Right lobe of liver (tissue), 6 donors: ENCODE measurements around the gene ADGRD1. TPM values are rescaled to one million over a fixed set of nuclear protein-coding genes. Genes with fewer than 3 reads are reported as not detected.

Experiments
- ATAC-seq, 4 donors: fragments of 200-7000 bp; cut with Tn5 transposase; one replicate each; pipeline ENCODE4 v1.9.1; 2020; ENCODE audit warnings: mild to moderate bottlenecking in 4 of 4, moderate library complexity in 4 of 4
- DNase-seq, 3 donors: peaks; one replicate each; pipeline ENCODE4 v3.0.0-alpha.2; 2020
- H3K27ac ChIP-seq, 3 donors: fragments of 200-600 bp; one replicate each; pipeline ENCODE4 v1.8.0; 2022
- H3K27me3 ChIP-seq, 2 donors: fragments of 200-600 bp; one replicate each; pipeline ENCODE4 v1.8.0; 2022
- H3K36me3 ChIP-seq, 4 donors: fragments of 200-600 bp; sonication (generic) in 1 of 4; one replicate each; pipeline versions ENCODE4 v1.5.1 to v1.8.0; 2017 to 2022; ENCODE audit warnings: control low read depth in 1 of 4
- H3K4me1 ChIP-seq, 4 donors: fragments of 200-600 bp; sonication (generic) in 1 of 4; one replicate each; pipeline versions ENCODE4 v1.5.1 to v1.8.0; 2017 to 2022; ENCODE audit warnings: control low read depth in 1 of 4
- H3K4me3 ChIP-seq, 3 donors: fragments of 200-600 bp; one replicate each; pipeline ENCODE4 v1.8.0; 2022
- H3K9me3 ChIP-seq, 4 donors: fragments of 200-600 bp; sonication (generic) in 1 of 4; one replicate each; pipeline versions ENCODE4 v1.5.1 to v1.8.0; 2017 to 2022; ENCODE audit warnings: control low read depth in 1 of 4
- CTCF ChIP-seq, 4 donors: fragments of 200-600 bp in 3 of 4; fragments of 450-650 bp in 1 of 4; IDR thresholded peaks; one replicate each; pipeline versions ENCODE4 v1.5.1 to v1.8.0; 2016 to 2022; ENCODE audit warnings: antibody characterized with exemption in 4 of 4, mild to moderate bottlenecking in 2 of 4
- POLR2A ChIP-seq: fragments of 450-650 bp; IDR thresholded peaks from one replicate; pipeline ENCODE4 v1.6.1; 2017; ENCODE audit warnings: antibody characterized with exemption, mild to moderate bottlenecking
- WGBS: methylation state at CpG from one replicate; pipeline ENCODE4 v1.1.6; 2018; ENCODE audit warnings: low coverage, low lambda C conversion rate; ENCODE audit not compliant: insufficient coverage; ENCODE audit errors: missing lambda C conversion rate; 5-methylcytosine and 5-hydroxymethylcytosine counted together
- intact Hi-C, 2 donors: fragments of 100-400 bp; cut with DNase I; formaldehyde crosslinking; loops; one replicate each; pipeline versions ENCODE4 v1.11.2 to v1.14.1; 2022
- total RNA-seq, 6 experiments: library from RNA; depleted of rRNA in 2 of 6; stranded (reverse); fragments of >200 nt in 2 of 6; fragmentation: NEBNext Ultra II Directional in 3 of 6; extraction: Animal tissue kit (Norgen Biotek cat#: 25700) in 3 of 6; gene quantifications; one replicate each; pipeline versions ENCODE4 v1.1.0 to v1.2.4, GENCODE V29; 2016 to 2023
- donor health status: DM: no; HTN: yes; CAD: no.
- donor health status: DM: no; HTN: no; CAD: no.
- donor health status: DM: no; HTN: no; CAD: no.
- donor health status: DM: no; HTN: yes; CAD: no.
- donor health status: DM: no; HTN: yes; CAD: no.

The ADGRD1 gene
- total RNA-seq, 6 experiments from 2014 or later = 4.7 to 17.0 (median 10.9) TPM

- intact Hi-C loops = no loop called here
- Histone ChIP-seq H3K4me3 (no peak overlapping the region), H3K4me1 (no peaks in the 10 kb centered on the region), H3K36me3 (no peaks in the 10 kb centered on the region), H3K27ac (no peak overlapping the region), H3K9me3 (no peaks in the 10 kb centered on the region), H3K27me3 (no peaks in the 10 kb centered on the region)
- DNase-seq = peak in 1 of 3 donors; percentile 33
- no peak for ATAC-seq
- TF ChIP-seq POLR2A = no peak
- TF ChIP-seq CTCF (IDR thresholded peaks at IDR 0.05) = no peak
- WGBS = 60% methylated on average over 1 of the region's 3 CpGs
These were observed 118.9 kb downstream of the ADGRD1 start for GRCh38 chr12:131072451-131073230.

- 47% methylated on average over 6 of the region's 18 CpGs for WGBS
- ATAC-seq (no peak), DNase-seq (peak in 2 of 3 donors; percentile 15 to 18)
- no peak for TF ChIP-seq CTCF (IDR thresholded peaks at IDR 0.05)
- intact Hi-C loops = no loop called here
- Histone ChIP-seq H3K4me1 (no peaks in the 10 kb centered on the region), H3K27me3 (no peaks in the 10 kb centered on the region), H3K27ac (no peak overlapping the region), H3K36me3 (no peaks in the 10 kb centered on the region), H3K9me3 (no peaks in the 10 kb centered on the region), H3K4me3 (no peak overlapping the region)
These were observed 120.7 kb downstream of the ADGRD1 start for GRCh38 chr12:131074221-131075083.

- no peaks in the 10 kb centered on the region for H3K27me3 ChIP-seq
- no peaks in the 10 kb centered on the region for H3K4me1 ChIP-seq
- WGBS = 78% methylated on average over 5 of the region's 6 CpGs
- H3K36me3 ChIP-seq = no peaks in the 10 kb centered on the region
- ATAC-seq (no peak), DNase-seq (no peak)
- intact Hi-C loops = no loop called here
- TF ChIP-seq CTCF (IDR thresholded peaks at IDR 0.05) (no peak), POLR2A (no peak)
- H3K9me3 ChIP-seq = no peaks in the 10 kb centered on the region
- no peak overlapping the region for H3K4me3 ChIP-seq
- H3K27ac ChIP-seq = no peak overlapping the region
These were observed 121.5 kb downstream of the ADGRD1 start for GRCh38 chr12:131075194-131075593.

- DNase-seq = no peak
- Histone ChIP-seq H3K36me3 (no peaks in the 10 kb centered on the region), H3K4me1 (no peaks in the 10 kb centered on the region), H3K9me3 (no peaks in the 10 kb centered on the region), H3K4me3 (no peak overlapping the region), H3K27me3 (no peaks in the 10 kb centered on the region), H3K27ac (no peak overlapping the region)
- intact Hi-C loops = no loop called here
- no peak for ATAC-seq
- WGBS = 80% methylated on average over 6 of the region's 8 CpGs
- no peak for TF ChIP-seq POLR2A
- TF ChIP-seq CTCF (IDR thresholded peaks at IDR 0.05) = no peak
These were observed 121.9 kb downstream of the ADGRD1 start for GRCh38 chr12:131075611-131076010.
